ENCODE measurements around the gene DDX51.
"Not testable (repeated sequence)": the region's sequence is repeated elsewhere in the genome, so short reads cannot be mapped to it uniquely, and the experiment has no call there.

DDX51 gene

DNA sequence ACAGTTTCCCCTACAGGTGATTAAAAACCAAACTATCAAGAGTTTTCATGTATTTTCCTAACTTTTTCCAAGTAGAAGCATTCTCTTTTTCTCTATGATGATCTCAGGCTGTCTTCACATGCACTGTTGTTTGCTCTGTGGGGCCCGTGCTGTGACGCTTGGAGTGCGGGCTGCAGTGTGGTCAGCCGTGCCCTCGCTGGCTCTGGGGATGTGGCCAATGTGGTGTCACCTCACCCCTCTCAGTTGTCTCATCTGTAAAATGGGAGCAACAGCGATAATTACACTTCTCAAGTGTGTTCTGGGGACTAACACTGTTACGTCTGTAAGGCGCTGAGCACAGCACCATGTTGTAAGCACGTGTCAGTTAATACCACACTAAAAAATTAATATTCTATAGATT is 28.6 kb downstream of the DDX51 start:
- DNase-seq (ENCODE audit: low spot score): no peak

DNA sequence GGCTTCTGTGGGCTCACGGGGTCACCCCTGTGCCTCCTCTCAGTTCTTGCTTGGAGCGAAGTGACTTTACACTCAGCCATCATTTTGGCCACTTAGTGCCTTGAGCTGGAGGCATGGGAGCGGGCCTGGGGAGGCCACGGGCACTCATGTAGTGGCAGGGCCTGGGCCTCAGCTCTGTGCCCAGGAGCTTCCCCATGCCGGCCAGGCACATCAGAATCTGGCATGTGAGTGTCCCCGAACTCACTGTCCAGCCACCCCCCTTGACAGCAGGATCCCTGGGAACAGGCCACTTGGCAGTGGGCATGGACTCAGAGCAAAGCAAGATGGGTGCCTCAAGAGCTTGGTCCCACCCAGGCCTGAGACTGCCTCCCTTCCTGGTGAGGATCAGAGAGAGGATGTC is 29.5 kb downstream of the DDX51 start:
- no peak for DNase-seq (ENCODE audit: low spot score)

DNA sequence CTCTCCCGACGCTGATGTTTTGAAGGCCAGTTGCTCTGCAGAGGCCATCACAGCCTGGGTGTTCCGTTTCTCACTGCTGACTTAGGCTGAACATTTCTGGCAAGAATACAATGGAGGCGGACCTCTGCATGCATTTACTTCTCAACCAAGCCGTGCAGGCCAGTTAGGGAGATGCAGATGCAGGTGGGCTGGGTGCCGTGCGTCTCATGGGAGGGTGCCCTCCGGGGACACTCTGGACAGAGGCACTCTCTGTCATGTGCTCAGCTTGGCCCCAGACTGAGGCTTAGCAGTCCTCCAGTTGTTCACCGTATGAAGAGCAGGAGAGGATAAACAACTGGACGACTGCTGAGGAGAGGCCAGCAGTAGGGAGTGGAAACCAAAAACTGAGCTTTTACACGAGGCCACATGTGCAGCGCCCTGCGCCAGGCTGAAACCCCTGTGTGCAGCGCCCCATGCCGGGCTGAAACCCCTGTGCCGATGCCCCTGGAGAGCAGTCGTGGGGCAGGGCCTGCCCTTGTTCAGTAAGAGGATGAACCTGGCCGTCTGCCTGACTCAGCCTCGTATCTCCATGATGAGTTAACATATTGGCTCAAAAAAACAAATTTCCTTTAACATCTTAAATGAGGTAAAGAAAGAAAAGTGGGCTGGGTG is 32.3 kb downstream of the DDX51 start:
- no peak for DNase-seq (ENCODE audit: low spot score)

DNA sequence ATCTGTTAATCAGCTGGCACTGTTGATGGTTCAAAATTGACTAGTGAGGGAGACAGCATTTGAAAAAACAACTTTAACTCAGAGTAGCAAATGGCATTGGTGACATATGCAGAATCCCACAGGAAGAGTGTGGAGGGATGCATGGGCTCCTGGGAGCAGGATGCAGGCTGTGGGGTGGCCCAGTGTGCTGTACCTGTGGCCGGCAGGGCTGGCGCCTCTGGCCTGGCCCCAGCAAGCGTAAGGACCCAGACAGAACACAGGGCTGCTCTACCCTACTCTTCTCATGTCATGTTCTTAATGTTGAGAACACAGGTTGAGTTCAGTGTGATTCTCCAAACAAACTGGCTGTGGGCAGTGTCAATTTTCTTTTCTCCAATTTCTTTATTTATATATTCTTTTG is 33.4 kb downstream of the DDX51 start:
- no peak for DNase-seq (ENCODE audit: low spot score)

DNA sequence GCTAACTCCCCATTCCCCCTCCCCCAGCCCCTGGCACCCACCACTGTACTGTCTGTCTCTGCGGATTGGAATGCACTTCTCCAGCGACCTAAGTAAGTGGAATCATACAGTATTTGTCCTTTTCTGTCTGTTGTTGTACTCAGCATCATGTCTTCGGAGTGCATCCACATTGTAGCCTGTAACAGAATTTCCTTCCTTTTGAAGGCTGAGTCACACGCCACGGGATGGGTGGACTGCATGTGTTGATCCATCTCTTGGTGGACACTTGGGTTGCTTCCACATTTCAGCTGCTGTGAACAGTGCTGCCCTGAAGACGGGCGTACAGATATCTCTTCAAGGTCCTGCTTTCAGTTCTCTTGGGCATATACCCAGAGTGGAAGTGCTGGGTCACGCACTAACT is 34.4 kb downstream of the DDX51 start:
- DNase-seq (ENCODE audit: low spot score): no peak

- no peak for DNase-seq (ENCODE audit: low spot score)
These were observed 35.8 kb downstream of the DDX51 start for GRCh38 chr12:132108211-132108832.

DNA sequence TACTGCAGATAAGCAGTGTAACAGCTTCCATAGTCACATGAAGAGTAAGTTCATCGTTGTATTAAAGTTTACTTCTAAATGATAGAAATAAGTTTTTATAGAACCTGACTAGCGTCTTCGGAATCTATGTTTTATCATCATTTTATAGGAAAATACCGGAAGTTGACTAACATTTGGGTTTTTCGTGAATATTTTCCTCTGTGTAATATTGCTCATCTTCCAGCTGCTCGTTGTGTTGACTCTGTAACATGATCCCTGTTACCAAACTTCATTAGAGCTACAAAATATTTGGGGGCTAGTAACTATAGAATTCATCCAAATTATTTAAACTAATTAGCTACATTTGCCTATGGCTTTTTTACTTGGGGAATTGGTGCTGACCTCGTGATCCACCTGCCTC is 37.2 kb downstream of the DDX51 start:
- DNase-seq (ENCODE audit: low spot score): no peak

GRCh38 chr12:132105467-132105866 is 38.7 kb downstream of the DDX51 start:
- no peak for DNase-seq (ENCODE audit: low spot score)

GRCh38 chr12:132103542-132104308 is 40.4 kb downstream of the DDX51 start:
- DNase-seq (ENCODE audit: low spot score): no peak

GRCh38 chr12:132103072-132103471 is 41.0 kb downstream of the DDX51 start:
- DNase-seq (ENCODE audit: low spot score): not testable (repeated sequence)

- DNase-seq (ENCODE audit: low spot score): no peak
These were observed 41.8 kb downstream of the DDX51 start for GRCh38 chr12:132102297-132102696.

DNA sequence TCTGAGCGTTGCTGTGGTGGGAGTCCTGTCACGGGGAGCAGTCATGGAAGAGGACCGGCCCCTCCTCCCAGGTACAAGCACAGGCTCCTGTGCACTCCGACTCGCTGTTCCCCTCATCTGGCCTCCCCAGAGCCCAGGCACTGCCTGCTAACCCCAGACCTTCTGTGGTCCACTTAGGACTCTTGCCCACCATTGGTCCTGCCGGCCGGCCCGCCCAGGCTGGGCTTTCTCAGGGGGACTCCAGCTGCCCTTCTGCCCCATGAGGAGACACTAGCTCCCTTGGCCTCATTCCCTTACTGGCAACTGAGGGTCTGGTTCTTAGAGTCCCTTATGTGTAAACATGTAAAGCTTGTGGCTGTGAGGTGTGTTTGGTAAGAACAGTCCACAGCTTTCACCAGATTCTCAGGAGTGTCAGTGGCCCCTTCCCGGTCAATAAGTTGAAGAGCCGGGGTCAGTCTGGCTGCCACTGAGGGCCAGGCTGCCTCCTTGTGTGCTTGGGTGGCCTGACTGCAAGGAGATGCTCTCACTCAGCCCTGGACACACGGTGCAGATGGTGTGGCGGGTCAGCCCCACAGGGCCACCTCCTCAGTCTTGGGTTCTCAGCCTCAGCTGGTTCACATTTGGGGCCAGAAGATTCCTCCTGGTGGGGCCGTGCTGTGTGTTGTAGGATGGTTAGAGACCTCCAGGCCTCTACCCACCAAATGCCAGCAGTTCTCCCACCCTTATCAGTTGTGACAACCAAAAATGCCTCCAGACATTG is 43.6 kb downstream of the DDX51 start:
- no peak for DNase-seq (ENCODE audit: low spot score)

GRCh38 chr12:132099739-132100138 is 44.4 kb downstream of the DDX51 start:
- DNase-seq (ENCODE audit: low spot score): no peak

DNA sequence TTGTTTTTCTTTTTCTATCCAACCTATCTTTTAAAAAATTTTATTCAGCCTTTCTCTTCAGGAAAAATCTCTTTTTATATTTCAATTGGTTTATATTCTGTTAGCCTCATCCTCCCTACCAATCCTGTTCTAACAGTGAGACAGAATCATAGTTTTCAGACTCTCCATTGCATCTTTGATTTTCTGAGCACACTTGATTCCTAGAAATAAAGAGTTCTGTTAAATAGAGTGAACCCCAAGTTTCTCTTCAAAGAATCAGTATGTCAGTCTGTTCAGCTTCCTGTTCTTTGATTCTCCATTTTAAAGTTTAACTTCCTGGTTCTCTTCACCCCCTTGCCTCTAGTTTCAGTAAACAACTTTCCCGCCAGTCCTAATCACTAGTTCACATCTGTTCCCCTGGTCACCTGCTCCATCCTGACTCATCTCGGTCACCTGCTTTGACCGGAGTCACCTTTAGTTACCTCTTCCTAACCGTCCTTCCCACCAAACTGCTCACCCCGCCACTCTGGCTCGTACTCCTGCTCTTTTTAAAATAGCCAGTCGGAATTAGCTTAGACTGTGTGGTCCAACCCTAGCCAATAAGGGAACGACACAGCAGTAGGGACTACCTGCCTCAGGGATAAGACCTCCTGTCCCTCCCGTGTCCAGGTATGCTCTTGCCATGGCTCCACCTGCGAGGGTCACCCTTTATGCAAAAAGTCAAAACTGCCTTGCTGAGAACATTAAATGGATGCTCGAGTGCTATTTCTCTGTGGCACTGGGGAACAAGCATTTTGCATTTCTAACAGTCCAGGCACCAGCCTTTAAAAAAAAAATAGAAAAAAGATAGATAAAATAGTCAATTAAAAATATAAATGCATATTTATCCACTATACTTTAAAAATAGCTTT is 48.4 kb downstream of the DDX51 start:
- DNase-seq (ENCODE audit: low spot score): peak; percentile 0

DNA sequence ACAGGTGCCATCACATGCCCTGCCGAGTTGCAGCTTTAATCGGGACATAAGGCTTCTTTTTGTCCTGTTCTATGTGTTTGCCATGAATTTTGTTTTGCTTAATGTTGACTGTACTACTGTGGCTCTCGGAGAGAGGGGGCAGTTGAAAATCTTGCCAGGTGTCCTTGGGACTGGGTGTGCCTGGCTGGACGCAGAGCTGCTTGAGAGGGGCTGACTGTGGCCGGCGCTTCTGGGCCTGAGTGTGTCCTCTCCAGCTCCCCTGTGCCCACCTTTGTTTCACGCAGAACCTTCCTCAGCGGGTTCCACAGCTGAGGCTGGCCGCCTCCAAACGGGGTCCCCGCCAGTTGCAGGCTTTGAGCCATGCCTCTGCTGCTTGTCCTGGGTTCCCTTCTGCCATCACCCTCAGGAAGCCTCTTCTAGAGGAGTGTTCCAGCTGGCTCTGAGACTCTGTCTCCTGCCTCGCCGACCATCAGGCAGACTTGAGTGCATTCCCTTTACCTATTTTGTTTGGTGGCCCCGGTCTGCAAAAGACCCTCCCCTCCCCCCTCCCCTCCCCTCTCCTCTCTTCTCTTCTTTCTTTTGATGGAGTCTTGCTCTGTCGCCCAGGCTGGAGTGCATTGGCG is 49.7 kb downstream of the DDX51 start:
- DNase-seq (ENCODE audit: low spot score): no peak

- no peak for DNase-seq (ENCODE audit: low spot score)
These were observed 54.7 kb downstream of the DDX51 start for GRCh38 chr12:132089407-132089910.

All from CD4-positive, alpha-beta T cell treated with Interleukin-15 for 4 hours (primary cell).